ENCODE data around the gene SOCS4. TPM values are rescaled to one million over a fixed set of nuclear protein-coding genes. Genes with fewer than 3 reads are reported as not detected.
A peak's percentile ranks its signal among the peaks of the same experiment; 100 is the strongest.

SOCS4 gene
- total and polyA plus RNA-seq, 2 experiments from 2014 or later, result 17.7 to 24.9 TPM

DNA sequence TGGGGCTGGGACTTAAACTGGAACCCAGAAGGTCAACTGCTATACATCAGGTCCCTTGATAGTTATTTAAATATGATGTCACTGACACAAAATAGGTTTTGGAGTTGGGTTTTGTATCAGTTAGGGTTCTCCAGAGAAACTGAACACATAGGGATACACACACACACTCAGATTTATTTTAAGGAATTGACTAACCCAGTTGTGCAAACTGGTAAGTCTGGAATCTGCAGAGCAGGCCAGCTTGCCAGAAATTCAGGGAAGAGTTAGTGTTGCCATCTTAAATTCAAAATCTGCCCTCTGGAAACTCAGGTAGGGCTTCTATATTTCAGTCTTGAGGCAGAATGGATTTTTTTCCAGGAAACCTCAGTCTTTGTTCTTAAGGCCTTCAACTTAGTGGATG is 61.3 kb downstream of the SOCS4 start (continued):
- TF ChIP-seq, protein P1, sequence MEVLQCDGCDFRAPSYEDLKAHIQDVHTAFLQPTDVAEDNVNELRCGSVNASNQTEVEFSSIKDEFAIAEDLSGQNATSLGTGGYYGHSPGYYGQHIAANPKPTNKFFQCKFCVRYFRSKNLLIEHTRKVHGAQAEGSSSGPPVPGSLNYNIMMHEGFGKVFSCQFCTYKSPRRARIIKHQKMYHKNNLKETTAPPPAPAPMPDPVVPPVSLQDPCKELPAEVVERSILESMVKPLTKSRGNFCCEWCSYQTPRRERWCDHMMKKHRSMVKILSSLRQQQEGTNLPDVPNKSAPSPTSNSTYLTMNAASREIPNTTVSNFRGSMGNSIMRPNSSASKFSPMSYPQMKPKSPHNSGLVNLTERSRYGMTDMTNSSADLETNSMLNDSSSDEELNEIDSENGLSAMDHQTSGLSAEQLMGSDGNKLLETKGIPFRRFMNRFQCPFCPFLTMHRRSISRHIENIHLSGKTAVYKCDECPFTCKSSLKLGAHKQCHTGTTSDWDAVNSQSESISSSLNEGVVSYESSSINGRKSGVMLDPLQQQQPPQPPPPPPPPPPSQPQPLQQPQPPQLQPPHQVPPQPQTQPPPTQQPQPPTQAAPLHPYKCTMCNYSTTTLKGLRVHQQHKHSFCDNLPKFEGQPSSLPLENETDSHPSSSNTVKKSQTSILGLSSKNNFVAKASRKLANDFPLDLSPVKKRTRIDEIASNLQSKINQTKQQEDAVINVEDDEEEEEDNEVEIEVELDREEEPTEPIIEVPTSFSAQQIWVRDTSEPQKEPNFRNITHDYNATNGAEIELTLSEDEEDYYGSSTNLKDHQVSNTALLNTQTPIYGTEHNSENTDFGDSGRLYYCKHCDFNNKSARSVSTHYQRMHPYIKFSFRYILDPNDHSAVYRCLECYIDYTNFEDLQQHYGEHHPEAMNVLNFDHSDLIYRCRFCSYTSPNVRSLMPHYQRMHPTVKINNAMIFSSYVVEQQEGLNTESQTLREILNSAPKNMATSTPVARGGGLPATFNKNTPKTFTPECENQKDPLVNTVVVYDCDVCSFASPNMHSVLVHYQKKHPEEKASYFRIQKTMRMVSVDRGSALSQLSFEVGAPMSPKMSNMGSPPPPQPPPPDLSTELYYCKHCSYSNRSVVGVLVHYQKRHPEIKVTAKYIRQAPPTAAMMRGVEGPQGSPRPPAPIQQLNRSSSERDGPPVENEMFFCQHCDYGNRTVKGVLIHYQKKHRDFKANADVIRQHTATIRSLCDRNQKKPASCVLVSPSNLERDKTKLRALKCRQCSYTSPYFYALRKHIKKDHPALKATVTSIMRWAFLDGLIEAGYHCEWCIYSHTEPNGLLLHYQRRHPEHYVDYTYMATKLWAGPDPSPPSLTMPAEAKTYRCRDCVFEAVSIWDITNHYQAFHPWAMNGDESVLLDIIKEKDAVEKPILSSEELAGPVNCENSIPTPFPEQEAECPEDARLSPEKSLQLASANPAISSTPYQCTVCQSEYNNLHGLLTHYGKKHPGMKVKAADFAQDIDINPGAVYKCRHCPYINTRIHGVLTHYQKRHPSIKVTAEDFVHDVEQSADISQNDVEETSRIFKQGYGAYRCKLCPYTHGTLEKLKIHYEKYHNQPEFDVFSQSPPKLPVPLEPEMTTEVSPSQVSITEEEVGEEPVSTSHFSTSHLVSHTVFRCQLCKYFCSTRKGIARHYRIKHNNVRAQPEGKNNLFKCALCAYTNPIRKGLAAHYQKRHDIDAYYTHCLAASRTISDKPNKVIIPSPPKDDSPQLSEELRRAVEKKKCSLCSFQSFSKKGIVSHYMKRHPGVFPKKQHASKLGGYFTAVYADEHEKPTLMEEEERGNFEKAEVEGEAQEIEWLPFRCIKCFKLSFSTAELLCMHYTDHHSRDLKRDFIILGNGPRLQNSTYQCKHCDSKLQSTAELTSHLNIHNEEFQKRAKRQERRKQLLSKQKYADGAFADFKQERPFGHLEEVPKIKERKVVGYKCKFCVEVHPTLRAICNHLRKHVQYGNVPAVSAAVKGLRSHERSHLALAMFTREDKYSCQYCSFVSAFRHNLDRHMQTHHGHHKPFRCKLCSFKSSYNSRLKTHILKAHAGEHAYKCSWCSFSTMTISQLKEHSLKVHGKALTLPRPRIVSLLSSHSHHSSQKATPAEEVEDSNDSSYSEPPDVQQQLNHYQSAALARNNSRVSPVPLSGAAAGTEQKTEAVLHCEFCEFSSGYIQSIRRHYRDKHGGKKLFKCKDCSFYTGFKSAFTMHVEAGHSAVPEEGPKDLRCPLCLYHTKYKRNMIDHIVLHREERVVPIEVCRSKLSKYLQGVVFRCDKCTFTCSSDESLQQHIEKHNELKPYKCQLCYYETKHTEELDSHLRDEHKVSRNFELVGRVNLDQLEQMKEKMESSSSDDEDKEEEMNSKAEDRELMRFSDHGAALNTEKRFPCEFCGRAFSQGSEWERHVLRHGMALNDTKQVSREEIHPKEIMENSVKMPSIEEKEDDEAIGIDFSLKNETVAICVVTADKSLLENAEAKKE (CRISPR knock-in tag; IDR thresholded peaks at IDR 0.05), result no peak
- TF ChIP-seq, protein P2, sequence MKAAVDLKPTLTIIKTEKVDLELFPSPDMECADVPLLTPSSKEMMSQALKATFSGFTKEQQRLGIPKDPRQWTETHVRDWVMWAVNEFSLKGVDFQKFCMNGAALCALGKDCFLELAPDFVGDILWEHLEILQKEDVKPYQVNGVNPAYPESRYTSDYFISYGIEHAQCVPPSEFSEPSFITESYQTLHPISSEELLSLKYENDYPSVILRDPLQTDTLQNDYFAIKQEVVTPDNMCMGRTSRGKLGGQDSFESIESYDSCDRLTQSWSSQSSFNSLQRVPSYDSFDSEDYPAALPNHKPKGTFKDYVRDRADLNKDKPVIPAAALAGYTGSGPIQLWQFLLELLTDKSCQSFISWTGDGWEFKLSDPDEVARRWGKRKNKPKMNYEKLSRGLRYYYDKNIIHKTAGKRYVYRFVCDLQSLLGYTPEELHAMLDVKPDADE (IDR thresholded peaks at IDR 0.05), result no peak
- no peak for TF ChIP-seq POLR2AphosphoS5 (IDR thresholded peaks at IDR 0.05; ENCODE audit: low read depth)

DNA sequence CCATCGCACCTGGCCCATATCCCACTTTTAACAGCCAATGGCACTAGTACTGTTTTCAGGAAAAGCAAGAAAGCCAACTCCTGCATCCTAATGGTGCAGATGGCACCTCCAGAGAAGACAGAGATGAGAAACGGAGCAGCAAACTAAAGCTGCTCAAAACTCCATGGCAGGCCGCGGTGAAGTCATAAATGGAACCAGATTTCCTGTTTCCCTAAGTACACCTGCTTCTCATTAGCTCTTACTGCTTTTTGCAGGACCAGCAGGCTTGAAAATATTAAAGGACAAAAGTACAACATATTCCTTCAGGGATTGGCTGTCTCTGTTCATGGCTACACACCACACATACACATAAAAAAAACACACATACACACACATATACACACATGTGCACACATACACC is 65.3 kb downstream of the SOCS4 start:
- Mint-ChIP-seq H3K27me3 (ENCODE audit: insufficient read depth, low read depth, poor library complexity) (no peaks in the 10 kb centered on the region), H3K27ac (no peak overlapping the region), H3K9me3 (no peaks in the 10 kb centered on the region), H3K4me3 (no peak overlapping the region), H3K4me1 (peaks cover 6% of the 10 kb centered on the region; the same call in 2 of the 3 replicates), H3K36me3 (ENCODE audit: low read depth) (no peaks in the 10 kb centered on the region)
- Histone ChIP-seq H3K27me3 (ENCODE audit: insufficient read depth) (no peaks in the 10 kb centered on the region), H3K4me2 (no peak overlapping the region), H3K4me1 (ENCODE audit: insufficient read depth) (no peaks in the 10 kb centered on the region), H3K36me3 (ENCODE audit: insufficient read depth) (no peaks in the 10 kb centered on the region), H2AFZ (peak overlapping the region; percentile 56; the same call in 1 of the 2 replicates), H3K4me3 (no peak overlapping the region), H3K9me2 (ENCODE audit: insufficient read depth) (no peaks in the 10 kb centered on the region), H3K79me2 (replicated peaks; ENCODE audit: insufficient read depth) (no peaks in the 10 kb centered on the region), H4K20me1 (replicated peaks; ENCODE audit: insufficient read depth) (no peaks in the 10 kb centered on the region), H3F3A (replicated peaks; ENCODE audit: low read depth) (no peaks in the 10 kb centered on the region), H3K27ac (ENCODE audit: low read depth) (no peak overlapping the region)
- TF ChIP-seq, protein P3, sequence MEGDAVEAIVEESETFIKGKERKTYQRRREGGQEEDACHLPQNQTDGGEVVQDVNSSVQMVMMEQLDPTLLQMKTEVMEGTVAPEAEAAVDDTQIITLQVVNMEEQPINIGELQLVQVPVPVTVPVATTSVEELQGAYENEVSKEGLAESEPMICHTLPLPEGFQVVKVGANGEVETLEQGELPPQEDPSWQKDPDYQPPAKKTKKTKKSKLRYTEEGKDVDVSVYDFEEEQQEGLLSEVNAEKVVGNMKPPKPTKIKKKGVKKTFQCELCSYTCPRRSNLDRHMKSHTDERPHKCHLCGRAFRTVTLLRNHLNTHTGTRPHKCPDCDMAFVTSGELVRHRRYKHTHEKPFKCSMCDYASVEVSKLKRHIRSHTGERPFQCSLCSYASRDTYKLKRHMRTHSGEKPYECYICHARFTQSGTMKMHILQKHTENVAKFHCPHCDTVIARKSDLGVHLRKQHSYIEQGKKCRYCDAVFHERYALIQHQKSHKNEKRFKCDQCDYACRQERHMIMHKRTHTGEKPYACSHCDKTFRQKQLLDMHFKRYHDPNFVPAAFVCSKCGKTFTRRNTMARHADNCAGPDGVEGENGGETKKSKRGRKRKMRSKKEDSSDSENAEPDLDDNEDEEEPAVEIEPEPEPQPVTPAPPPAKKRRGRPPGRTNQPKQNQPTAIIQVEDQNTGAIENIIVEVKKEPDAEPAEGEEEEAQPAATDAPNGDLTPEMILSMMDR (conservative IDR thresholded peaks at IDR 0.05; ENCODE audit: low read depth in 2 of 2), result no peak
- ATAC-seq, result no peak
- no peak for DNase-seq (ENCODE audit: low spot score)

Measured in GM23338 (cell line).